Measurements from ENCODE around the gene ULK1.
A peak's percentile ranks its signal among the peaks of the same experiment; 100 is the strongest.

- TF ChIP-seq, protein P1, sequence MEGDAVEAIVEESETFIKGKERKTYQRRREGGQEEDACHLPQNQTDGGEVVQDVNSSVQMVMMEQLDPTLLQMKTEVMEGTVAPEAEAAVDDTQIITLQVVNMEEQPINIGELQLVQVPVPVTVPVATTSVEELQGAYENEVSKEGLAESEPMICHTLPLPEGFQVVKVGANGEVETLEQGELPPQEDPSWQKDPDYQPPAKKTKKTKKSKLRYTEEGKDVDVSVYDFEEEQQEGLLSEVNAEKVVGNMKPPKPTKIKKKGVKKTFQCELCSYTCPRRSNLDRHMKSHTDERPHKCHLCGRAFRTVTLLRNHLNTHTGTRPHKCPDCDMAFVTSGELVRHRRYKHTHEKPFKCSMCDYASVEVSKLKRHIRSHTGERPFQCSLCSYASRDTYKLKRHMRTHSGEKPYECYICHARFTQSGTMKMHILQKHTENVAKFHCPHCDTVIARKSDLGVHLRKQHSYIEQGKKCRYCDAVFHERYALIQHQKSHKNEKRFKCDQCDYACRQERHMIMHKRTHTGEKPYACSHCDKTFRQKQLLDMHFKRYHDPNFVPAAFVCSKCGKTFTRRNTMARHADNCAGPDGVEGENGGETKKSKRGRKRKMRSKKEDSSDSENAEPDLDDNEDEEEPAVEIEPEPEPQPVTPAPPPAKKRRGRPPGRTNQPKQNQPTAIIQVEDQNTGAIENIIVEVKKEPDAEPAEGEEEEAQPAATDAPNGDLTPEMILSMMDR (IDR thresholded peaks at IDR 0.05) = peak; percentile 61 to 94 (median 84)
- TF ChIP-seq POLR2A (IDR thresholded peaks at IDR 0.05) = no peak
These were observed 43.4 kb upstream of the ULK1 start for GRCh38 chr12:131850856-131851559.

All from adrenal gland (tissue), 5 donors.